IPS DF 4.7 (cell line): Measurements from ENCODE around the gene OR7C1.
A peak's percentile ranks its signal among the peaks of the same experiment; 100 is the strongest.
"Not testable (repeated sequence)": the region's sequence is repeated elsewhere in the genome, so short reads cannot be mapped to it uniquely, and the experiment has no call there.

Experiments used
- DNase-seq: peaks from one replicate; pipeline ENCODE4 v3.0.0-alpha.2; 2013; ENCODE audit warnings: low spot score; ENCODE audit errors: extremely low read depth

Gene OR7C1

DNA sequence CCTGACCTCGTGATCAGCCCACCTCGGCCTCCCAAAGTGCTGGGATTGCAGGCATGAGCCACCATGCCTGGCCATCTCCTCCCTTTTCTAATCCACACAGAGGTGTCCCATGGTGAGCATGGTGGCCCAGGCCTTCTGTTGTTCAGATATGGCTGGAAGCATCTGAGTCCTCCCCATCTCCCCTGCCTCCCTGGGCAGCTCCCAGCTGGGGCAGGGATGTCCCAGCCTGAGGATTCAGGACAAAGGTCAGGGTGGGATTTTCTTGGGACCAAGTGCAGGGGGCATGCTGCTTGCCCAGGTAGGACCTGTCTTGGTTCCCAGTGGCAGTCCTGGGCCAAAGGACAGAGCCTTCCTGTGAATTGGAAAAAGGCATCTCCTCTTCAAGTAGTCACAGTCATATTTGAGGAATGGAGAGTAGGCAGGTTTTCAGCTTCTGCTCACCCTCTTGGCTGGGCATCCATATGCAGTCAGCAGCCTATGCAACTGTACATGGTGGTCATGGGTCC is 67.5 kb downstream of the OR7C1 start:
- DNase-seq, result no peak

DNA sequence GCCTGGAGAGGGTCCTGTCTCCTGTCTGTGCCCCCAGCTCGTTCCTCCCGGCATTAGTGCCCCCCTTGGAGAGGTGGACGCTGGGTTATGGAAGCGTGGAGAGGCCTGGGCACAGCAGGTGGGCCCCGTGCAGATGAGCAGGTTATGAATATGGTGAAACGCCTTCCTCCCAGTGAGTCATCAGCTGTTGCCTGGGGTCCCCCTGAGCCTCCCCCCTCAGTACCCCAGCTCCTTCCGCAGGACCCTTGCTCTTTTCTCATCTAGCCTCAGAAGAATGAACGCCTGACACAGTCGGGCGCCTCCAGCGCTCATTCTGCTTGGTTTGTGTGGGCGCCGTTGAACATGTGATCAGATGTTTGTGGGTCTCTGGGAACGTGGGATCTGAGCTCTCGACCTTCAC is 69.1 kb downstream of the OR7C1 start:
- DNase-seq, result not testable (repeated sequence)

DNA sequence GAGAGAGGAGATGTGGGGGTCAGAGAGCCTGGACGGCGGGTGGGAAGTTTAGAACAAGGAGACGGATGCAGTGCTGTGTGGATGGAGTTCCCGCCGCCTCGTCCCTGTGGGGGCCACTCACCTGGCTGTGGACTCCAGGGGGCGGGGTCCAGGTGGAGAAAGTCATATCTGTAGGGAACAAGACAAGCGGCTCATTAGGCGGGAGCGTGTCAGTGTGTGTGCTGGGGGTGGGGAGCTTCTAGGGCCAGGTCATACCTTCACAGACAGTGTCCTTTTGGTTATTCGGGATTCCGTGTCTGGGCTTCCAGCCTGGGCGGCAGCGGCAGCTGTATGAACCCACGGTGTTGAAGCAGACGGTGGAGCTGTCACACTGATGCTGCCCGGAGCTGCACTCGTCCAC is 69.6 kb downstream of the OR7C1 start:
- DNase-seq, result not testable (repeated sequence)

DNA sequence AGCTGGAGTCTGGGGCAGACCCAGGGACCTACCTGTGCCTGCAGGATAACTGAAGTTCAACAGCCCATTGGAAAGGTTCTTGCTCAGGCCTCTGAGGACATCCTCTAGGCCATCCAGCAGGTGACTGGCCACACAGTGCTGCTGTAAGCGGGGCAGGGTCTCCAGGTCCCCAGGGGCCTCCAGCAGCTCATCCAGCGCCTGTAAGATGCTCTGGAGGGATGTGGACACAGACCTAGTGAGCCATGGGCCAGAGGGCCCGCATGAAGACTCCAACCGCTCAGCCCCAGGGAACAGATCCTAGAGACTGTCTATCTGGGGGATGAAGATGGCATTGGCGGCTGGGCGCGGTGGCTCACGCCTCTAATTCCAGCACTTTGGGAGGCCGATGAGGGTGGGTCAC is 70.6 kb downstream of the OR7C1 start:
- DNase-seq, result no peak

DNA sequence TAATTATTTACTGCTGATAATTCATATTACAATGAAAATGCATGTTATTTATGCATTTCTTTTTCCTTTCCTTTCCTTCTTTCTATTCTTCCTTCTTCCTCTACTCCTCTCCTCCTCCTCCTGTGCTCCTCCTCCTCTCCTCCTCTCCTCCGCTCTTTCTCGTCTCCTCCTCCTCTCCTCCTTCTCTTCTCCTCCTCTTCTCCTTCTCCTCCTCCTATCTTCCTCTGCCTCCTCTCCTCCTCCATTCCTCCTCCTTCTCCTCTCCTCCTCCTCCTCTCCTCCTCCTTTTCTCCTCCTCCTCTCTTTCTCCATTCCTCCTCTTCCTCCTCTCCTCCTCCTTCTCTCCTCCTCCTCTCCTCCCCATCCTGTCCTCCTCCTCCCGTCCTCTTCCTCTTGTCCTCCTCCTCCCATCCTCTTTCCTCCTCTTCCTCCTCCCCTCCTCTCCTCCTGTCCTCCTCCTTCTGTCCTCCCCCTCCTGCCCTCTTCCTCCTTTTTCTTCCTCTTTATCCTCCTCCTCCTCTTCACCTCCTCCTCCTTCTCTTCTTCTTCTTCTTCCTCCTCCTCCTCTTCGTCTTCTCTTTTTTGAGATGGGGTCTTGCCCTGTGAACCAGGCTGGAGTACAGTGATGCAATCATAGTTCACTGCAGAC is 71.4 kb downstream of the OR7C1 start:
- DNase-seq, result no peak

DNA sequence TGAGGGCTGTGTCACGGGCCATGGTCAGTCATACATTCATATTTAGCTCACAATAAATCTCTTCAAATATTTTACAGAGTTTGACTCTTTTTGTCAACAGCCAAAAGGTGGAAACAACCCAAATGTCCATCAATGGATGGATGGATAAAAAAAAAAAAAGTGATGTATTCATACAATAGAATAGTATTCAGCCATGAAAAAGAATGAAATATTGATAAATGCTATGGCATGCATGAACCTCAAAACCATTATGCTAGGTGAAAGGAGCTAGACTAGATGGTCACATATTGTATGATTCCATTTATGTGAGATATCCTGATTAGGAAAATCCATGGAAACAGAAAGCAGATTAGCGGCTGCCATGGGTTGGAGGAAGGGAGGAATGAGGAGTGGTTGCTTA is 72.9 kb downstream of the OR7C1 start:
- DNase-seq, result no peak

DNA sequence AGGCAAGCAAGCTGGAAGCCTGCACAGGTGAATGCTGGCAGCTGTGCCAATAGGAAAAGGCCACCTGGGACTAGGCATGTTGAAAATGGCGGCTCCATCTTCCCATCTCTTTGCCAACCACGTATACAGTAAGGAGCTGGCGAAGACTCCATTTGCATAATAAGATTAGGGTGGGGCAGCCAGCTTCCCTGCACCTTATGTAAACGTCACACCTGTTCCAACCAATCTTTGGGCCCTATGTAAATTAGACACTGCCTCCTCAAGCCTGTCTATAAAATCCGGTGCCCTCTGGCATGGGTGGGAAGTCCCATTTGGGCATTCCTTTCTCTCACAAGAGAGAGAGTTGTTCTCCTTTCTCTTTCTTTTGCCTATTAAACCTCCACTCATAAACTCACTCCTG is 73.4 kb downstream of the OR7C1 start:
- no peak for DNase-seq

DNA sequence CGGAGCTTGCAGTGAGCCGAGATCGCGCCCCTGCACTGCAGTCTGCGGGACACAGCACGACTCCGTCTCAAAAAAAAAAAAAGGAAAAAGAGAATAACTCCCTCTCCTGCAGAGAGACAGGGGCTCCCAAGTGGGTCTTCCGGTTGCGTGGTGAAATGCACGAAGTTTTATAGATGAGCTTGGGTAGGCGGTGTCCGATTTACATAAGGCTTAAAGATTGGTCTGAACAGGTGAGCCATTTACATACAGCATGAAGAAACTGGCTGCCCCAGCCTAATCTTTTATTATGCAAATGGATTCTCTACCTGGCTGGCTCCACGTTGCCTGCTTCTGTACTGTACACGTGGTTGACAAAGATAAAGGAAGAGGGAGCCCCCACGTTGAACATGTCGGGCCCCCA is 76.2 kb downstream of the OR7C1 start:
- DNase-seq, result peak; percentile 60

DNA sequence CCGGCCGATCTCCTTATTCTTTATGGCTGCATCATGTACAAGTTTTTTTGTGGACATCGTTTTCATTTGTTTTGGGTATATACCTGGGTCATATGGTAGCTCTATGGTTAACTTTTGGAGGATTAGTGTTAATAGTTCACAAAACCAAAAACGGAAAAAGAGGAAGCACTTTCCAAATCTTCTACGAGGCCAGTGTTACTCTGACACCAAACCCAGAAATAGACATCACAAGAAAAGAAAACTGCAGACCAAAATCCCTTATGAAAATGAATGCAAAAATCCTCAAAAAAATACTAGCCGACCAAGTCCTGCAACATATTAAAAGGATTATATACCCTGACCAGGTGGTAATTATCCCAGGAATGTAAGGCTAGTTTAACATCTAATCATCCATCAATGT is 86.4 kb downstream of the OR7C1 start:
- no peak for DNase-seq
